BJ (cell line): Measurements from ENCODE around the gene CBX4. TPM values are rescaled to one million over a fixed set of nuclear protein-coding genes. Genes with fewer than 3 reads are reported as not detected.

Source experiments
- CTCF ChIA-PET: fragments of 350-600 bp; formaldehyde crosslinking; extraction: SDS; loops from one replicate; lab custom pipeline; 2021; ENCODE audit warnings: antibody characterized with exemption, inconsistent platforms; lab: Yijun Ruan, JAX
- POLR2A ChIA-PET: fragments of 300-600 bp; sonication (Branson Sonifier 250); formaldehyde crosslinking; extraction: SDS; loops from one replicate; lab custom pipeline; 2021; ENCODE audit warnings: antibody characterized with exemption; lab: Charles Lee
- DNase-seq: peaks from one replicate; pipeline ENCODE4 v3.0.0-alpha.2; 2011; ENCODE audit warnings: low read depth
- H3K27me3 ChIP-seq: 2 replicates; pipeline ENCODE4 v1.6.0; 2011; ENCODE audit warnings: low read length; ENCODE audit not compliant: control insufficient read depth, insufficient read depth
- H3K36me3 ChIP-seq: 2 replicates; pipeline ENCODE4 v1.5.1; 2011; ENCODE audit warnings: low read length; ENCODE audit not compliant: control insufficient read depth, insufficient read depth
- H3K4me3 ChIP-seq: 2 replicates; pipeline ENCODE4 v1.5.1; 2011; ENCODE audit warnings: low read depth, mild to moderate bottlenecking, control low read depth, low read length
- polyA plus RNA-seq: library from polyadenylated mRNA; depleted of rRNA; stranded (reverse); fragments of >200 nt; gene quantifications from 2 replicates; pipeline ENCODE4 v1.2.3, GENCODE V29; 2011
- TF ChIP-seq, protein P1 (sequence below): IDR thresholded peaks from 2 replicates; pipeline ENCODE4 v1.5.1; 2011; ENCODE audit warnings: low read depth, mild to moderate bottlenecking, control low read depth, inconsistent platforms, low read length, moderate library complexity; ENCODE audit not compliant: insufficient read depth

CBX4 gene
- polyA plus RNA-seq, 1 experiment: 10.4 TPM

DNA sequence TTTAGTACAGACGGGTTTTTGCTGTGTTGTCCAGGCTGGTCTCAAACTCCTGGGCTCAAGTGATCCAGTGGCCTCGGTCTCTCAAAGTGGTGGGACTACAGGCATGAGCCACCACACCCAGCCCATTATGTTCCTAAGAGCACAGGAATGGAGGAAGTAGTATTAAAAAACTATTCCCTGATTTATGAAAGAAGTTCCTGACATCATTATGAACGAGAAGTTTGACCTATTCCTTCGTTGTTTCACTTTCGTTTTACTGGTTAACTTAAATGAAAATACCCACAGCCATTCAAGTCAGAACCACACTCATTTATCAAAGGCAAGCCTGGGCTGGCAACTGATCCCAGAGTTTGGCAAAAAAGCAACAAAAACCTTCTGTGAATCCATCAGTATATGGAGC is 13.5 kb upstream of the CBX4 start:
- no peaks in the 10 kb centered on the region for H3K36me3 ChIP-seq
- DNase-seq: no peak
- ChIA-PET CTCF (no interaction called here), POLR2A (interaction anchor here (0.6 kb wide), 1 partner anchor 66 kb away, joined by 3 read pairs; no protein-coding TSS in a partner anchor)
- TF ChIP-seq, protein P1, sequence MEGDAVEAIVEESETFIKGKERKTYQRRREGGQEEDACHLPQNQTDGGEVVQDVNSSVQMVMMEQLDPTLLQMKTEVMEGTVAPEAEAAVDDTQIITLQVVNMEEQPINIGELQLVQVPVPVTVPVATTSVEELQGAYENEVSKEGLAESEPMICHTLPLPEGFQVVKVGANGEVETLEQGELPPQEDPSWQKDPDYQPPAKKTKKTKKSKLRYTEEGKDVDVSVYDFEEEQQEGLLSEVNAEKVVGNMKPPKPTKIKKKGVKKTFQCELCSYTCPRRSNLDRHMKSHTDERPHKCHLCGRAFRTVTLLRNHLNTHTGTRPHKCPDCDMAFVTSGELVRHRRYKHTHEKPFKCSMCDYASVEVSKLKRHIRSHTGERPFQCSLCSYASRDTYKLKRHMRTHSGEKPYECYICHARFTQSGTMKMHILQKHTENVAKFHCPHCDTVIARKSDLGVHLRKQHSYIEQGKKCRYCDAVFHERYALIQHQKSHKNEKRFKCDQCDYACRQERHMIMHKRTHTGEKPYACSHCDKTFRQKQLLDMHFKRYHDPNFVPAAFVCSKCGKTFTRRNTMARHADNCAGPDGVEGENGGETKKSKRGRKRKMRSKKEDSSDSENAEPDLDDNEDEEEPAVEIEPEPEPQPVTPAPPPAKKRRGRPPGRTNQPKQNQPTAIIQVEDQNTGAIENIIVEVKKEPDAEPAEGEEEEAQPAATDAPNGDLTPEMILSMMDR: no peak
- H3K27me3 ChIP-seq: peaks cover 5% of the 10 kb centered on the region
- H3K4me3 ChIP-seq: no peak overlapping the region

DNA sequence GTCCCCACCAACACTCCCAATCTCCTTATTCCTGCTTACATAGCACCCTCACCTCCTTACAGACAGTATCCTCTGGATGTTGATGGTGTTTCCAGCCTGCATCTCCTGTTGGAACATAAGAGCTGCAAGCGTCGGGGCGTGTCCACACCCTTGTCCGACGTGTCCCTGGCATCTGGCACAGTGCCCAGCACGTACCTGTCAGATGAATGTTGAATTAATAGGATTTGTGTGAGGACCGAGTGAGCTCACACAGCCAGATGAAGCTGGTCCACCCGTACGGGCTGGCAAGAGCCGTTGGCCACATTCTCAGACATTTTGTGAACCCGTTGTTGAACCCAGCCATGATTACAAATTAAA is 12.2 kb upstream of the CBX4 start:
- Histone ChIP-seq H3K36me3 (no peaks in the 10 kb centered on the region), H3K27me3 (peaks cover 6% of the 10 kb centered on the region), H3K4me3 (no peak overlapping the region)
- no peak for DNase-seq
- POLR2A ChIA-PET: no interaction called here
- TF ChIP-seq, protein P1: no peak
- CTCF ChIA-PET: interaction anchor here (1.1 to 1.9 kb wide), 2 partner anchors 13 to 14 kb away, joined by 3 to 5 read pairs; no protein-coding TSS in a partner anchor

DNA sequence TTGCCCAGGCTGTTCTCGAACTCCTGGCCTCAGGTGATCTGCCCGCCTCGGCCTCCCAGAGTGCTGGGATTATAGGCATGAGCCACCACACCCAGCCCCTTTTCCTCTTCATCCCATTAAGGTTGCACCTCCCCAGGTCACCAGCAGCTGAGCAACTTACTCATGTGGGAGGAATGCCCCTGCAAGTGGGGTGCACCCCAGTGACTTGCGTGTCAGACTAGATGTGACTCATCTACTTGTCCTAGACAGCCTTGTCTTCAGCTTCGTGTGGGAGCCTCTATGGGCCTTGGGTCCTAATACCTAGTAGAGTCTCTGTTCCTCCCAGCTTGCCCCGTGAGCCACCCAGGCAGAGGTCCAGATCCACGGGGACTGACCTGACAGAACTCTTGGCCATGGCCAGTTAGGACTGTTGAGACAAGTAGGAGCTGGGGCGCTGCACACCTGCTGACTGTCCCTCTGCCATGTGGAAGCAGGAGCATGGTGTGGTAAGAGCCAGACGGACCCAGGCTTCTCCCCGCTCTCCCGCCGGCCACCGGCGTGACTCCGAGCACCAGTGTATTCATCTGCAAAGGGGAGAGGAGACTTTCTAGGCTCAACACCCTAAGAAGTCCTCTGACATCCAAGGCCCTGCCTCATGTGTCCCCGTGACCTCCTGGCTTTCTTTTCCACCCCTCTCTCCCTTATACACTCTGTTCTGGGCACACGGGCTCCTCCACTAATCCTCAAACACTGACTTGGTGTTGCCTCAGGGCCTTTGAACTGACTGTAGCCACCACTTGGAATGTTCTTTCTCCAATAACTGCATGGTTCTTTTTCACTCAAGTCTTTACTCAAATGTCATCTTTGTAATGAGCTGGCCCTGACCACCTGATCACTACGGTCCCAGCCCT is 11.6 kb upstream of the CBX4 start:
- H3K36me3 ChIP-seq: no peaks in the 10 kb centered on the region
- TF ChIP-seq, protein P1: no peak
- no peak overlapping the region for H3K4me3 ChIP-seq
- ChIA-PET POLR2A (no interaction called here), CTCF (interaction anchor here (0.8 to 1.9 kb wide), 5 partner anchors 12 to 62 kb away, joined by 3 to 5 read pairs (median 3); partner anchors contain the start of gene CBX4)
- DNase-seq: no peak
- H3K27me3 ChIP-seq: peaks cover 6% of the 10 kb centered on the region

DNA sequence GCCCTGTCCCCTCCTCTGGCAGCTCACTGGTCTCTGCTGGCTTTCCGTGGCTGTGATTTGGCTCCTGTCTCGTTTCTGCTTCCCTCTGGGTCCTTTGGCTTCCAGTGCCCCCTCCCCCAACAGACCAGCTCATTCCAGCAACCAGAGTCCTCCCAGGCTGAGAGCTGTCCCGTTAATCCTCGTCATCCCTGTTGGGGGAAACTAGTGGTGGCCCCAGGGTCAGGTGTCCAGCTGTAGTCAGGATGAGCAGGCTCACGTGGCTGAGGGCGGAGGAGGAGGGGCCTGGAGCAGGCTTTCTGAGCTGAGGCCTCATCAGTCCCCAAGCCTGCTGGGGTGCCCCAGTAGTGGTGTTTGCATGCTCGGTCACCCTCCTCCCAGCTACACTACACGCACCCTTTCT is 10.7 kb upstream of the CBX4 start:
- H3K36me3 ChIP-seq: no peaks in the 10 kb centered on the region
- CTCF ChIA-PET: interaction anchor here (1.2 to 1.9 kb wide), 3 partner anchors 15 to 61 kb away, joined by 3 to 5 read pairs (median 4); no protein-coding TSS in a partner anchor

DNA sequence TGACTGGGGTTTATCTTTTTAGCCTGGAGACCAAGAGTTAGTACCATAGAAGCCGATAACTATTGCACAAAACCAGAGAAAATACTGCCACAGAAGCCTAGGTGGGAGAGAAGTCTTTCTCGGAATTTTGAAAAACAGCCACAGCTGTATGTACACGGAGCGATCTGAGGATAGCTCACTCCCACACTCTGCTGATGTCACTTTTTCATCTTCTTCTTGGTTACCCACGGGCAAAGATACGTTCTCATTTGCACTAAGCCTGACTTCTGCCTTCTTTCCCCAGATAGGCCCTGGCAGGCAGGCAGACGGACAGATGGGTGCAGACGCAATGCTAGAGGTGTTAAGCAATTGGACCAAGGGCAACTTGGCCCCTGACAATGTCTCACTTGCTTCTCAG is 9.1 kb upstream of the CBX4 start:
- Histone ChIP-seq H3K4me3 (no peak overlapping the region), H3K27me3 (peaks cover 3% of the 10 kb centered on the region; the same call in 1 of the 2 replicates), H3K36me3 (no peaks in the 10 kb centered on the region)
- TF ChIP-seq, protein P1: no peak
- ChIA-PET POLR2A (no interaction called here), CTCF (interaction anchor here (0.6 kb wide), 1 partner anchor 9 kb away, joined by 3 read pairs; the partner anchor contains the start of gene CBX4)
- DNase-seq: no peak

More for the DNA sequence above, 10.7 kb upstream of the CBX4 start:
- no peak for DNase-seq
- no peak overlapping the region for H3K4me3 ChIP-seq
- TF ChIP-seq, protein P1: no peak
- H3K27me3 ChIP-seq: peaks cover 3% of the 10 kb centered on the region; the same call in 1 of the 2 replicates
- POLR2A ChIA-PET: no interaction called here
